ELF-1 (cell line): ENCODE measurements around the gene MRPL19.

Source experiments
- DNase-seq: peaks from one replicate; pipeline ENCODE4 v3.0.0-alpha.2; 2016; ENCODE audit warnings: low read depth, low spot score

The MRPL19 gene

GRCh38 chr2:75736276-75736675 is 89.7 kb downstream of the MRPL19 start:
- no peak for DNase-seq

DNA sequence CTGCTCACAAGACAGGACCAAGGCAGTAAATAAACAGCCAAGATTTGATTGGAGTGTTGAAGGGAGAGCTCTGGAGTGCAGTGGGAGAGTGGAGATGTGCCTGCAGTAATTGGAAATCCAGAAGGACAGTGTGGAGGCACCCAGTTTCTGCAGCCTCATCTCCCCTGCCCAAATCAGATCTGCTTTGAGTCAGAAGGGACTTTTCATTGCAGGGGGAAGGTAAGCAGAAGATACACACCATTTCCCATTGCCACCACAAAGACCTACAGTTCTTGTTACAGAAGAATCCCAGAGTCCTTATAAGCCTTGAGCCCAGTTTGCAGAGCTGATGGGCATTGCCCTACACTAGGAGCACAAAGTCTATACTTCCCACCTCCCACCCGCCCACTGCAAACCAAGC is 91.4 kb downstream of the MRPL19 start:
- DNase-seq = no peak
